Inflammatory macrophage (primary cell): Measurements from ENCODE around the gene TEAD1.
A peak's percentile ranks its signal among the peaks of the same experiment; 100 is the strongest.

Experiments used
- DNase-seq, 2 donors: peaks; one replicate each; pipeline ENCODE4 v3.0.0-alpha.2; 2020 to 2022

Gene TEAD1

GRCh38 chr11:12687216-12687623 lies 13.0 kb downstream of the TEAD1 start:
- DNase-seq, result no peak

- DNase-seq, result no peak
These were observed 13.5 kb downstream of the TEAD1 start for GRCh38 chr11:12687740-12688139.

DNA sequence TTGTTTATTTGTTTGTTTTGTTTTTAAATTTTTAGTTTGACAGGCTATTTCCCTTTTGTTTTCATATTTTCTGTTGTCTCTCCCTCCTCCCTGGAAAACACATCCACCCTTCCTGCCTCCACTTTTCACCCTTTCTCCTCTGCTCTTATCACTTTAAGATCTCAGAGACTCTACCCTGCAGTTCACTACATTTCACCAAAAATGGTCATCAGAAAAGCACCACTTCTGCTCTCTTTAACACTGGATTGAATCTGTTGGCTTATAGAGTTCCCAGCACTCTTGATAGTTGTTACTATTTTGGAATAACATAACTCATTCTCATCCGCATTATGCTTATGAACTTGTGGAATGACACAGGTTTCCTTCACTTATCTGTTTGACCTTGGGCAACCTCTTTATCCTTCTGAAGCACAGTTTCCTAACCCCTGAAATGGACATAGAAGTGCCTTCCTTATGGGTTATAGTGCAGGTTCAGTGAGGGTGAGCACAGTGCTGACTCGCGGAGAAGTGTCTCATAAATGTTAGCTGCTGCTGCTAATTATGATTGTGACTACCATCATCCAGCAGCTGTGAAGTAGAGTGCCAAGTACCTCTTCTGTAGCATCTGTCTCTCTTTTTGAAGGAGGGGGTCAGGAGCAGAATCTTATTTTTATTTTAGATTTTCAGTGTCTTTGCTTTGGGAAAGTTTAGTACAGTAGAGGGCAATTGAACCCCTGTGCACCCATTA lies 15.0 kb downstream of the TEAD1 start:
- no peak for DNase-seq

DNA sequence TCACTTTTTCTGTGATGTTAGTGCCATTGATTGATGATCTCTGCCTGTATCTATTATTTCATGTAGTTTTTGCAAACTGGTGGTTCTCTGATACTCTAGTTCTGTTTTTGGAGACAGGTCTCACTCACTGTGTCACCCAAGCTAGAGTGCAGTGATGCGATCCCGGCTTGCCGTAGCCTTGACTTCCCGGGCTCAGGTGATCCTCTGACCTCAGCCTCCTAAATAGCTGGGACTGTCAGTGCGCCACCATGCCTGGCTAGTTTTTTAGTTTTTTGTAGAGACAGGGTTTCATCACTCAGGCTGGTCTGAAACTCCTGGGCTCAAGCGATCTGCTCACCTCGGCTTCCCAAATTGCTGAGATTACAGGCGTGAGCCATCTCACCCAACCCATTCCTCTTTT lies 16.4 kb downstream of the TEAD1 start:
- DNase-seq, result no peak

DNA sequence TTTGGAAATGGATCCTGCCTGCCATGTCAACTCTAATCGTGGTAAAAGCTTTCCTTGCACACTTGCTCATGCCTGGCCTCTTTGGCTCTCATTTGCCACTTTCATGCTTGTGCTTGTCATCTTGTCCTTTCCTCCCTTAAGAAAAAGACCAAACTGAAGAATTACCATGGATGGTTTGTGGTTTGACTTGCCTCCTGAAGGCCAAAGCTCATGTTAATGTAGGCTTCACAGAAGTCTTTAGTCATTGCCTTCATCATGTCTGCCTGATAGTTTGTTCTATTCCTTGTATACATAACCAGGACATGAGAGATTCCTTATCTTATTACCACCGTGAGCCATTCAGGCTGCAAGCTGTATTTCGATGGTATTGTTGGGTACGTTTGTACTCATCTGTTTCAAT lies 17.3 kb downstream of the TEAD1 start:
- no peak for DNase-seq

DNA sequence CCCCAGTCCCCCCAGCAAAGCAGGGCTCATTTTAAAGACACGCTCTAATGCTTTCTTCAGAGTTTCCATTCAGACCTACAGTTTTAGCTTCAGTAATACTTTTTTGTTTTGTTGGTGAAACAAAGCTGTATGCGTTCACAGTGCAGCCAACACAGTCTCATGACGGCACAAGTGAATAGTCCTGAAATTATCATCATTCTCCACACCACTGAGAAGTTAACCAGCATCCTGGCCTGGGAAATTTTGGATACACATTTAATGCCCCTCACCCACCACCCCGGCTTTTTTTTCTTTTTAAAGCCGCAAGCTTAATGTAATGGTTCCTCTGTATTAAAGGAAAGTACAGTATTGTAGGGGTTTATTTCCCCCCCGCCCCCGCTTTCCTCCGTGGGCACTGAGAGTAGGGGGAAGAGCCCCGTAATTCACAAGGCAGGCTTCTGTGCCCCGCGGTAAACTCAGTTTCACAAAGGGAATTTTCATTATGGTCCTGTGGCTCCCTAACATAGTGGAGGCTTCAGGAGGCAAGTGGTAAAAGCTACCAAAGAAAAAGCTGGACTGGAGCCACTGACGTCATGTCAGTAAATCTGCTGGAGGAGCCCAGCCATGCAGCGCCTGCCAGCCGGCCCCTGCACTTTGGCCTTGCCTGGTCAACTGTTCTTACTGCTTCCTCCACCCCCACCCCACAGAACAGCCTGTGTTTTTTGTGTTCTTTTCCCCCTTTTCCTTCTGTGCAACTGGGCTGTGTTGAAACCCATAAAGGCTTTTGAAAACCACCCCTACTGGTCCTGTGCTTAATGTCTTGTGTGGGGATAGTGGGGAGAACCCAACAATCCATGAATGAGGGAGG lies 18.2 kb downstream of the TEAD1 start:
- no peak for DNase-seq

DNA sequence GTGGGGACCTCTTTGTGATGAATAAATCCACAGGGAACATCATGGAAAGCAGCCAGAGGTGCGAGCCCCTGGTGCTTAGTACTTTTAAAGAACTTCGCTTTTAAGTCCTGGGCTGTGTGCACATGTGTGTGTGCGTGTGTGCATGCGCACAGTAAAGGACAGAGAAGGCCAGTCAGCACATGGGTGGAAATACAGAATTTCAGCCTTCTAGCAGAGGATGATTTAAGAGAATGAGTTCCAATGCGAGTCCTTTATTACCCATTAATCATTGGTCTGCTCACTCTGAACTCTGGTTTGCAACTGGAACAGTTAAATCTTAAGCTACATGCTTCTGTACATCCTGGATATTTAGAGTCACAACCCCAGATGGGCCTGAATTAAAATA lies 18.9 kb downstream of the TEAD1 start:
- DNase-seq, result no peak

DNA sequence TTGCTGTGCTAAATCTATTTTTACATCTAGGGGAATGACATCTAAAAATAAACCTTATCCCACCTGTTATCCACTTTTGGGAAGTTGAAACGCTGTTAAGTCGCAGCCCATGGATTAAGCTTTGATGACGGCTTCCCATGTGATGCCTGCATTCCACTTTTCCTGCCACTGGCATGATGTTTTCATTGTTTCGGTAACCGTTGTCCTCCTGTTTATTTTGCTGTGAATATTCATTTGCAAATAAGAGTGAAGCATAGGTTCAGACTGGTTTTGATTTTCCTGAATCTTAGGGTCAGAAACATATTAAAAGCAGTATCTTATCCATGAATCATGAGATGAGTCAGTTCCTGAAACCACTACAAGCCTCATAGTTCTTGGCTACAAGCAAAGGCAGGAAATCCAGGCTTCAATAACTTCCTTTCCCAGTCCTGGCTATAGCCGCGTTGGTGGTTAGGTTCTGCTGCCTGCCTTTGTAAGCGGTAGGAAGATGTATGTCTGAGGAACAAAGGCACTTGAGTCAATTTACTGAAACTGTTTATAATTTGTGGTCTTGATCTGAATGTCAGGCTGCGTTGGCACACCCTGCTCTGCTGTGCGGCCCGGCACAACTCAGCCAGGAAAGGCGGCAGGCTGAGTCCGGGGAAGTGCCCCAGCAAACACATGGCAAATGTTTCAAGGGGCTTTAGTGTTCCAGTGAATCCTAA lies 19.4 kb downstream of the TEAD1 start:
- peak; percentile 26 to 36 for DNase-seq

DNA sequence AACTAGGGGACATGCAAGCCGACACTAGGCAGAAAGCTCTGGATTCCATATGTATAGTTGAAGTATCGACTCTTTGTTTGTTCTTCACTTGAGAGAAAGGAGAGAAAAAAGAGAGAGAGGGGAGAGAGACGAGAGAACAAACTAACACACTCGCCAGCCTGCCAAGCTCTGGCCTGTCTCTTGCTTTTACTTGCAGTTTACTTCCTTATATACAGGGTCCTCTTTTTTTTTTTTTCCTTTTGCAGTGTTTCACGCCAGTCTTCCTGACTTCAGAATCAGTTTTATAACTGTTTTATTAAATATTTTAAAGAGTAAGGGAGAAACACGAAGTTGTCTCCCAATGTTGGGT lies 19.9 kb downstream of the TEAD1 start:
- DNase-seq, result no peak

DNA sequence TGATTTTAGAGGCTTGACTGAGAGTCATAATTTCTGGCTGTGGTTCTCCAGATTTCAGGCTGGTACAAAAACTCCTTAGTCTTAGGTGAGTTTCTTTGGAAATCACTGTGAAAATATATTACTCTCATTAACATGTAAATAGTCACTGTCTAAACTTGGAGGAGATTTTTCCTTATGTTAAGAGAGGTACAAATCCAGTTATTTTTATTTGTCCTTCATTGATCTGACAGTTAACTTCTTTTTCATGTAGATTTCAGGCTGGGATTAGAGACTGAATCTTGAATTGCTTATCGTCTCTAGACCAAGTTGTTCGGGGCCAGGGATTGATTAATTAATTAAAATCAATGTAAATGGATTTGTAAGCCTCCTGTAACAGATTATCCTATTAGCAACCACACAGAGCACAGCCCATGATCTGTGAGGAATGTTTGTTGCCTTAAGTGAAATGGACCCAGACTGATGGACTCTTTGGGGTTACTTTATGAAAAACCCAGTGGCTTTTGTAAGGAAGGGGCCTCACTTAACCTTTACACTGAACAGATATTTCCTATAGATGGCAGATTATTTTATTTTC lies 21.1 kb downstream of the TEAD1 start:
- DNase-seq, result no peak

GRCh38 chr11:12695873-12696272 lies 21.7 kb downstream of the TEAD1 start:
- no peak for DNase-seq

GRCh38 chr11:12696911-12697581 lies 22.8 kb downstream of the TEAD1 start:
- DNase-seq, result no peak

- no peak for DNase-seq
These were observed 23.8 kb downstream of the TEAD1 start for GRCh38 chr11:12698048-12698447.

DNA sequence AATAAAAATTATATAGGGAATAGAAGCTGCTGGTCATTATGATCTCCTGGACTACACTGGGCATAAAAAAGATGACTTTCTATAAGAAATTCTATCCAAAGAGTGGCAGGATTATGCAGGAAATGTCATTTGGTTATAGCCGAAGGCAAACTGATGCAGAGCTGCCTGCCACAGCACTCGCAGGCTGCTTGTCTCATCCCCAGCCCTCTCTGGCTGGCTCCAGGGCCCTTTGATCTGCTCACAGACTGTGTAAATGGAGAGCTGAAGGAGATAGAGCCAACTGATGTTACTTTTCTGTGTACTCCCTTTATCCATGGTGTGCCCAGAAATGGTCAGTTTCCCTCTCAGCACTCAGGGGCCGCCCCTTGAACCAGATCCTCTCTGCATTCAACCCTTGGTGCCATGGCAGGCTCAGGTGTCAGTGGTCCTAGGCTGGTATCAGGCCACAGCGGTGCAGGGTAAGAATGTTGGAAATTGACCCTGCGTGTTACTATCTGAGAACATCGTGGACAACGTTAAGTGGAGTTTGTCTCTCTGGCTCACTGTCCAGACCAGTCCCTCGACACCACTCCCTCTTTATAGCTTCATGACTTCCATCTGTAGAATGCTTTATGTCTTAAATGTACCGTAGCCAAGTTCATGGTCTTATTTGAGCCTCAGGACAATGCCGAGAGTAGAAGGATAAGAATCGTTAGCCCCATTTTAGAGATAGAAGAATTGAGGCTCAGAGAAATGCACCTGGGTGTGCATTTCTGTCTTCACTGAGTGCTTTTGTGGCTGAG lies 27.8 kb downstream of the TEAD1 start:
- no peak for DNase-seq

DNA sequence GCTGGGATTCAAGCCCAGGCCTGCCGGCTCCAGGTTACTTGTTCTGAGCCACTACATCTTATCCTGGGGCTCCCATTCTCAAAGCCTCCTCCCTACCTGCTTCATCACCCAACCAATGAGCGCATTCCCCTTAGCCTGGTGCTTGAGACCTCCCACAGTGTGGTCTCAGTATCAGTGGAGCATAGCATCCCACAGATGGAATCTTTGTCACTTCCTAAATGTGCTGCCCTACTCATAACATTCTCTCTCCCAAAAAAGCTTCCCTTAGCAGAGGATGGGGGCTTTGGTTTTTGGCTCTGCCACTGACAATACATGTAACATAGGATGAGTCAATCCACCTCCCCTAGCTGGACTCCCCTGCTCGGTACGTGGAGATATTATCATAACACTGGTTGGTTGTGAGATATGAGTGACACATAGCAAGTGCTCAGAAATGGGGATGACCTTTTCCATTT lies 28.8 kb downstream of the TEAD1 start:
- no peak for DNase-seq

- DNase-seq, result no peak
These were observed 29.8 kb downstream of the TEAD1 start for GRCh38 chr11:12704049-12704448.

GRCh38 chr11:12705874-12706273 lies 31.7 kb downstream of the TEAD1 start:
- no peak for DNase-seq

GRCh38 chr11:12706545-12707499 lies 32.6 kb downstream of the TEAD1 start:
- DNase-seq, result no peak

DNA sequence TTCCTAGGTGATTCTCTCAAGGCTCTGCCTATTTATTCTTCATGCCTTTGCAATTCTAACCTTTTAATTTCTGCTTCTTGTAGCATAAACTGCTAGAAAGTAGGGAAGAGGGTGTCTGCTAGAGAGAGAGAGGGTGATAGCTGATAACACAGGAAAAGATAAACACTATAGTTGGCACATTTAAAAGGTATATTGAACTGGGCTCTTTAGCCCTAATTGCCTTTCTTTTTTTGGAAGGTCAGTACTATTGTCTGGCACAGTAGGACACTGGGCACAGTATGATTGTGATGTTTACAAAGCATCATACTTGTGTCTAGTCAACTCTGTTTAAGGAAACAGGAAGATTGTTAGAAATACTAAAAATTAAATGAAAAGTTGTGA lies 33.3 kb downstream of the TEAD1 start:
- no peak for DNase-seq

- no peak for DNase-seq
These were observed 37.3 kb downstream of the TEAD1 start for GRCh38 chr11:12711496-12711895.

- DNase-seq, result no peak
These were observed 37.9 kb downstream of the TEAD1 start for GRCh38 chr11:12712132-12712531.
